Activated T-cell treated with anti-CD3 and anti-CD28 coated beads, Interleukin-2, amount 50 U/mL, for 1 hour (primary cell): ENCODE measurements around the gene C11orf21.

Source experiments
- DNase-seq: peaks from one replicate; pipeline ENCODE4 v3.0.0-alpha.2; 2020

The C11orf21 gene

GRCh38 chr11:2307501-2308331 is 6.0 kb upstream of the C11orf21 start:
- no peak for DNase-seq

DNA sequence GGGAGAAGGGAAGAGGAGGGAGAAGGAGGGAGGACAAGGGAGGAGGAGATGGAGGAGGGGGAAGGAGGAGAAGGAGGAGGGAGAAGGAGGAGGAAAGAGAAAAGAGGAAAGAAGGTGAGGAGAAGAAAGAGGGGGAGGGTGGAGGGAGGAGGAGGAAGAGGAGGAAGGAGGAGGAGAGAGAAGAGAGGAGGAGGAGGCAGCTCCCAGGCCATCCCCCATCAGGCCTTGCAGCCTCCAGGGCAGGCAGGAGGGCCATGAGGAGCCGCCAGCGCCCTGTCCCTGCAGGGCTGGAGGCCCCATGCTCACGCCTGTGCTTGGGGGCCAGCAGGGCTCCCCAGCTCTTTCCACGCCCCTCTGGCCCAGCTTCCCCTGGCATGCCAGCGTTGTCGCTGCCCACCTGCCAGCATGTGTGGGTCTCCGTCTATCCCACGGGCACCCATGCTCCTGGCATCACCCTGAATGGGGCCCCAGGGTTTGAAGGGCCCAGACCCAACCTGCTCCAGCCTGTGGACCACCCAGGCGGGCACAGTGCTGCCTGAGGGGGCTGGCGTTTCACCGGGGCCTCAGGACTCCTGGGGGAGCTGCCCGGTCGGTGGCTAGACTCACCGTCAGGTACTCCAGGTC is 5.3 kb upstream of the C11orf21 start:
- no peak for DNase-seq

DNA sequence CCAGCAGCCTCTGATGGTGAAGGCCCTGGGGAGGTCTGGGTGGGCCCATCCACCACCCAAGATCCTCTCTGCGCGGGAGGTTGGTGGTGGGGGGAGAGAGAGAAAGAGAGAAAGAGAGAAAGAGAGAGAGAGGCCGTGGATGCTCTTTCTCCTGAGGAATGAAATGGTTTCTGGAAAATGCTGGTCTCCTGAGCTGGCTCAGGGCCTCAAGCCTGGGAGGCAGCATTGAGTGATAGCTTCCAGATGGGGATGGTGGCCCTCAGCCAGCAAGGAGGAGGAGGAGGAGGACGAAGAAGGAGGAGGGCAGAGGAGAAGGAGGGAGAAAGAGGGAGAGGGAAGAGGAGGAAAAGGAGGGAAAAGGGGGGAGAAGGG is 4.7 kb upstream of the C11orf21 start:
- no peak for DNase-seq

GRCh38 chr11:2305788-2306451 is 4.2 kb upstream of the C11orf21 start:
- DNase-seq = no peak

DNA sequence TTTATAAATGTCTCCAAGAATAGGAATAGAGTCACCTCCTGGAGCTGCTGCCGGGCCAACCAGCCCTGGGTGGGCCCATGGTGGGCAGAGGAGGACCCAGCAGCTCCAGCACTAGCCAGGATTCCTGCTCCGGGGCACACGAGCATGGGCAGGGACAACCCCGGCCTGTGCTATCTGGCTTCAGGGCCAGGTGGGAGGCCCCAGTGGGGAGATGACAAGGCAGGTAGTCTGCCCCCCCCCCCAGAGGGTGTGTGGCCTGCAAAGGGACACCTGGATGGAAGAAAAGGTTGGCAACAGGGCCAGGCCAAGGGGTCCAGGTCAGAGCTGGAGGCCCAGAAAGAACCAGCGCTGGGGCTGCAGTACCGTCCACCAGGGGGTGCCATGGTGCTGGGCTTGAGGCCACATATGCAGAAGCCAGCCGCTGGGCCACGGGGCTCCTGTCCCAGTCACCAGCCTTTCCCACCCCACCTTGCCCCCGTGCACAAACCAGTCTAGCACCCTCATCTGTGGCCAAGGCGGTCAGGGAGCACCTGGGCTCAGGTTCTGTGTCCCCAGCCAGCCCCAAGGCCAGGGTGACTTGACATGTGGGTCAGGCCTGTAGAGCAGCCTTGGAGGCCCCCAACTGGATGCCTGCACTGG is 3.5 kb upstream of the C11orf21 start:
- peak; percentile 87 for DNase-seq

DNA sequence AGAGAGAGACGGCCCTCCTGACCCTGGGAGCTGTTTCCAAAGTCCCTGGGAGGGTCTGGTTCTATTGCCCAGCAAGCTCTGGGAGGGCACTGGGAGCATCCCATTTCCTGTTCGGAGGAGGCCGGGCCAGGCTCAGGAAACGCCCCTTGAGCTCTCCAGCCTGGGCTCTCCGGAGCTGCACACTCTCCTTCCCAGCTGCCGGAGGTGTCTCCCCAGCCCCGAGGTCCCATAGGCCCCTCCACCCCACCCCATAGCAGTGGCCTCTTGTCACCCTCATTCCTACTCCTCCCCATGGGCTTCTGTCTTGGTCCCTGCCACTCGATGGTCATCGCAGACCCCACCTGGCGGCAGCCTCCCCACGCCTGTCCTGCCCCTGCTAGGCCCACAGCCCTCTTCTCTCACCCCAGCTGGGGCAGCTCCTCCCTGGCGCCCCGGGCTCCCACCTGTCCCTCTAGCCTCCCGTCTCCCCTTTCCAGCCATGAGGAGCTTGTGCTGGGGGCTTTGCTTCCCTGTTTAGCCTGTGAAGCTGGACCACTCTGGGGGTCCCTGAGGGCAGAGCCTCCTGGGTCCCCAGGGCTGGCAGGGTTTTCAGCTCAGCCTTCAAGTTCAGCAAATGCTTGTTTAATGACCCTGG is 2.9 kb upstream of the C11orf21 start:
- no peak for DNase-seq

- DNase-seq = no peak
These were observed 2.1 kb upstream of the C11orf21 start for GRCh38 chr11:2303627-2304505.

DNA sequence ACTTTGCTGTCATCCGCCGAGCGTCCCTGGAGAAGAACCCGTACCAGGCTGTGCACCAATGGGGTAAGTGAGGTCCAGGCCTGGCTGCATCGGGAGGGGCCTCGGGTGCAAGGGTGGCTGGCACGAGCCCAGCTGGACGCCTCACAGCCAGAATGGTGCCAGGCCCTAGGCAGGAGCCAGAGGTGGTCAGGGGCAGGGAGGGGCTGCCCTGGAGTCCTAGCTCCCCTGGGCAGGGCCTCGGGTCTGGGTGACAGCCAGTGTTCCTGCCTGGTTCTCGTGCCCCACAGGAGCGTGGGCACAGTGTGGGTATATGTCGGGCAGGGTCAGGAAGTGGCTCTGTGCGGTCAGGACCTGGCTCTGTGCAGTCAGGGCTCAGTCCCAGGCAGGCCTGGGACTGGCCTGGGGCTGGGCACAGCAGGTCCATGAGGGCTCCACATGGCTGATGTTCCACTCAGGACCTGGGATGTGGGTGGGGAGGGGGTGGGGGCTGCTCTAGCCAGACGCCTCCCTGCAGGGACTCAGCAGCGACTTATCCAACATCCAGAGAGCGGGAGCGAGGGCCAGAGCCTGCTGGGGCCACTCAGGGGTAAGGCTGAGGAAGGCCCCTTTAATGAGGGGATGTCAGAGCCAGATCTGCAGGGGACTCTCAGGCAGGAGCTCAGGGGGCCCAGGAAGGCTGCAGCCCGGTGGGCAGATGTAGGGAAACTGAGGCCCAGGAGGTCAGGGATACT is 1.3 kb upstream of the C11orf21 start:
- DNase-seq = no peak

- no peak for DNase-seq
These were observed 683 bp upstream of the C11orf21 start for GRCh38 chr11:2302306-2302895.

GRCh38 chr11:2300936-2301630 is 635 bp downstream of the C11orf21 start:
- no peak for DNase-seq

- no peak for DNase-seq
These were observed 1.3 kb downstream of the C11orf21 start for GRCh38 chr11:2300290-2300935.

- DNase-seq = no peak
These were observed 1.9 kb downstream of the C11orf21 start for GRCh38 chr11:2299773-2300172.

DNA sequence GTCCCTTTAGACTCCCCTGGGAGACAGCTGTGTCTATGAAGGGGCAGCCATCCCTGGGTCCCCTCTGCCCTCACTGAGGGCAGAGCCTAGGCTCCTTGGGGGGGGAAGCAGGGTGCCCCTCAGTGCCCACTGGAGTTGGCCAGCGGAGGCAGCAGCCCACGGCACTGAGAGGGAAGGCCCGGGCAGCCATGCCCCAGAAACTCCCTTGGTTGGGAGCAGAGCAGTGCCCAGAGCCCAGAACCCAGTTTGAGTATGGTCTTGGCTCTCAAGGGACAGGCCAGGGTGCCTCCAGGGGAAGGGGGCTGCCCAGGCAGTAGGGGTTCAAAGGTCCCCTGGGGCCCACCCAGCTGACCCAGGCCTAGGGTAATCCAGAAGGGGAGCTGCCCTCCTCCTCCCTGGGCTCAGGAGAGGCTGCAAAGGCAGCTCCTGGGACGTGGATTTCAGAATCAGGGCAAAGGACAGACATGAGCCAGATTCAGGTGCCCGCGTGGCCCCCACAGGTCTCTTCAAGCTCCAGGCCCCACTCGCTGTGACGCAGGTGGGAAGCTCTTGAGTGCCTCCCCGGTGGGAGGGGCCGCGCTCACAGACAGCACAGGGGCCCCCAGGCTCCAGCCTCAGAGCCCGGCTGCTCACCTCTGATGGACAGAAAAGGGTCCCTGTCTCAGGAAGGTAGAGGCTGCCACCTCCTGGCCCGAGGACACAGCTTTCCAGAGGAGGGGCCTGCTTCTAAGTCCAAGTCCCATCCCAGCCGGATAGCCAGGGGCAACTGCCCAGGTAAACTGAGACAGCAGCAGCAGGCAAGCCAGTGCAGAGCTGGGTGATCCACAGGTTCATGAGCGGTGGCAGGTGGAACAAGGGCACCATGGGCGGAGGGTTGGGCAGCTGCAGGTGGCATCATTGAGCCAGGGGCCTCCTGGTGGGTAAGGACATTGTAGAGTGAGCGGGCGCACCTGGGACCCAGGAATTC is 2.6 kb downstream of the C11orf21 start:
- no peak for DNase-seq

DNA sequence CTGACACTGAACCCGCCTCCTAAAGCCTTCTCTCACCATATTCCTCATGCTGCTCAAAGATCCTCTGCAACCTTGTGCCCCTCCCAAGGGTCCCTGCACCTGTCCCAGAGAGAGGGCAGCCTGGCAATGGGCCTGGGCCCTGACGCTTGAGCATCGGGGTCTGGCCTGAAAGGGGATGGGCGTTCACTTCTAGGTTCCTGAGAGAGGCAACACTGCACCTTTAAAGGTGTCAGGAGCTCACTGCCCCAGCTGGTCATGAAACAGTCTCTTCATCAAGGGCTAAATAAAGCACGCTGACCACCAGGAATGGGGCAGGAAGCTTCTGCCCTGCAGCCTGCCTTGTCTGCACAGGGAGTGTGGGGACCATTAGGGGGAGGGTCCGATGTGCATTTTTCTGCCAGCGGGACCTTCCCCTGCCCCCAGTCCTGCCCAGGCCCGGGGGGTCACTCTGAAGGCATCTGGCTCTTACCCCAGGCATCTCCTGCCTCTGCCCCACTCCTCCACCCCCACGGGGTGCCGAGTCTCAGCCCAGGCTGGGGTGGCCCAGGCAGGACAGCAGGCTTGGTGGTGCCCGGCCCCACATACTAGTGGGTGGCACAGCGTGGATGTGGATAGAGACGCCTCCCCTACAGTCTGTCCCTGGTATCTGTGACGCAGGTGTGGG is 3.5 kb downstream of the C11orf21 start:
- no peak for DNase-seq

- no peak for DNase-seq
These were observed 4.1 kb downstream of the C11orf21 start for GRCh38 chr11:2297623-2298030.

GRCh38 chr11:2296913-2297622 is 4.7 kb downstream of the C11orf21 start:
- no peak for DNase-seq
